Activated CD4-positive, alpha-beta T cell treated with anti-CD3 and anti-CD28 coated beads, Interleukin-10, Interleukin-2, amounts not matched to agents 100 ng/mL and 50 ng/mL, durations not matched to agents 16 hours and 8 hours (primary cell): ENCODE data around the gene ZNF684.

Source experiments
- DNase-seq: peaks from one replicate; pipeline ENCODE4 v3.0.0-alpha.2; 2020

Gene ZNF684

DNA sequence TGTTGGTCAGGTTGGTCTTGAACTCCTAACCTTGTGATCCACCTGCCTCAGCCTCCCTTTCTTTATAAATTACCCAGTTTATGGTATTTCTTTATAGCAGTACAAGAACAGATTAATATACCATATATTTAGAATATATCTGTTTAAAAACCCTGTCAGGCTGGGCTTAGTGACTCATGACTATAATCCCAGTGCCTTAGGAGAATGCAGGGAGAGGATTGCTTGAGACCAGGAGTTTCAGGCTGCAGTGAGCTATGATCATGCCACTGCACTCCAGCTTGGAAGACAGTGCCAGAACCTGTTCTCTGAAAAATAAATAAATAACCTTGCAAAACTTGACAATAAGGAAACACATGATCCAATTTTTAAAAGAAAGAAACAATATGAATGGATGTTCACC, 43.9 kb downstream of the ZNF684 start:
- no peak for DNase-seq

DNA sequence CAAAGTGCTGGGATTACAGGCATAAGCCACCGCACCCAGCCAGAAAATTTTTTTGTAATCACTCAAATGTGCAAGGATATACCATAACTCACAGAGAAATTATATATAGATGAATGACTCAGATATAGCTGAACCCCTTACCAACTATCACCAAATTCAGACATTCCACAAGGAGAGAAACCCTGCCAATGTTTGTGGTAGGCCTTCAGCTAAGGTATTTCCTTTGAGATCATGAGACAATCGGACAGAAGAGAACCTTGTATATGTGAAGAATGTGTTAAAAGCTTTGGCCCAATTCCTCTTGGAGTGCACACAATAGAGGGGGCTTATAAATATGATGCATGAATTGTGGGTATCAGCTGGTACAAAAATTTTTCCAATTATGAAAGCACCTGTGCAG, 50.7 kb downstream of the ZNF684 start:
- no peak for DNase-seq

DNA sequence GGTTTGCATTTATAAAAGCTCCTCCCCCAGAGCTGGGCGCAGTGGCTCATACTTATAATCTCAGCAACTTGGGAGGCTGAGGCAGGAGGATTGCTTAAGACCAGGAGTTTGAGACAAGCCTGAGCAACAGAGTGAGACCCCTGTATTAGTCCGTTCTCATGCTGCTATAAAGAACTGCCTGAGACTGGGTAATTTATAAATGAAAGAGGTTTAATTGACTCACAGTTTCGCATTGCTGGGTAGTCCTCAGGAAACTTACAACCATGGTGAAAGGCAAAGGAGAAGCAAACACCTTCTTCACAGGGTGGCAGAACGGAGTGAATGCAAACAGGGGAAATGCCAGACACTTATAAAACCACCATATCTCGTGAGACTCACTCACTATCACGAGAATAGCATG, 52.5 kb downstream of the ZNF684 start:
- DNase-seq, result peak; percentile 30

DNA sequence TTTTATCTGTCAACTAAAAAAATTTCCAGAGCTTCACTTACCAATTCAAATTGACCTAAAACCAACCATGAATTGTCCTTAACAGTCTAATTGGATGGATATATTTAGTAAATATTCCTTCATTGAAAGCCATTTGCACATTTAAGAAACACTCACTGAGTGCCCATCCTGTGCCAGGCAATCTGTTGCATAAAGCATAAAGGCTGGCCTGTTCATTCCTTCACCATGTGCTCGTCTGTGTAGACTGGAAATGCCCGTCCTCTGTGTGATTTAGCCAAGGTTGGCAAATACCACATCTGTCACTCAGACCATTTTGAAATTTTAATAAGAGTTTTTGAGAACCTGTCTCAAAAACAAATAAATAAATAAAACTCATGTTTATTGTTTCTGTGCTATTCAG, 57.1 kb downstream of the ZNF684 start:
- no peak for DNase-seq

DNA sequence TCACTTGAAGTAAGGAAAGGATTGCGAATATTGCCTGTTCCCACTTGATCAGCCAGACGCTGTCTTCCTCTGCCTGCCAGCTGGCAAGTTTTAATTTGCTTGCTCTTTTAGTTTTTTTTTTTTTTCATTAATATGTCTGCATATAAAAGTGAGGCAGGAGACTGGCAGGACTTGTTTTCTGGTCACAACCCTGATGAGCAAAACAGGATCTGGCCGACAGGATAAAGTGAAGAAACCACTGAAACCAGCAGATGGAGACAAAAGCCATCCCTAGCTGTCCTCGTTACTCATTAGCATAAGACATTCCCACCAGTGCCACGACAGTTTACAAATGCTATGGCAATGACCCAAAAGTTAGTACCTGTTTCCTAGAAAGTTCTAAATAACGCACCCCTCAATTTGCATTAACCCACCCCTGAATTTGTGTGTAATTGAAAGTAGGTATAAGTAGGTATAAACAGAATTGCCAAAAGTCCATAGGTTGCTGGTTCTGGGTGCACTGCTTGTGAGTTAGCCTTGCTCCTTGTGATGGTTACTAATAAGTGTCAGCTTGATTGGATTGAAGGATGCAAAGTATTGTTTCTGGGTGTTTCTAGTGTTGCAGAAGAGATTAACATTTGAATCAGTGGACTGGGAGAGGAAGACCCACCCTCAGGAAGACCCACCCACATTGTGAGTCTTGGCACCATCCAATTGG, 60.8 kb downstream of the ZNF684 start:
- DNase-seq, result peak; percentile 31

DNA sequence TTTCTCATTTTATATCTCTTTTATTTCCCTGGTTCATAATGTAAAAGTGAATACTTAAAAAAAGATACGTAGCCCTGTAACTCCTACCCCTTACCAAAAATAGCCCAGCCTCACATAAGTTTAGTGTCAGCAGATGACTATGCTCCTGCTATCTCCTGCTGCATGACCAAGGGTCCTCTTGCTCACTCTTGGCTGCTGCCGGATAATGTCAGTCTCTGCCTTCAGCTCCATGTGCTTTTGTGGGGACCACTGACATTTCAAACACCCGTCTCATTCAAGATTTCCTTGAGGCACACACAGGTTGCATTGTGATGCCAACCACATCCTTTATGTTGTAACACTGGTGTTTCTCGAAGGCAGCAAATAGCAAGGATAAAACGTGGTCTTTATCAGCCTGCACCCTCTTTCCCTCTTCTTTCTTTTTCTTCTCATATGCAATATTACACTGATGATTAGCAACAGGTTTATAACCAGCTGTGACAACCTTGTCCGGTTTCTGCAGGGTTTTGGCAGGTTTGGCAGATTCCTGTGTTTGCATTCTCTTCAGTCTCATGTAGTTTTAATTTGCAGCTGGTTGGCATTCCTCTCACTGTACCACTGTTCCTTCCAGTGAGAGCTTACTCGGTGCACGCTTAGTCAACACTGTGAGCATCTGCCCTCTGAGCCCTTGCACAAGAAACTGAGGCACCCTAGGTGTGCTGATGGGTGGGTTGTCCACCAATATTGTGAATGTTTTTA, 62.2 kb downstream of the ZNF684 start:
- no peak for DNase-seq

DNA sequence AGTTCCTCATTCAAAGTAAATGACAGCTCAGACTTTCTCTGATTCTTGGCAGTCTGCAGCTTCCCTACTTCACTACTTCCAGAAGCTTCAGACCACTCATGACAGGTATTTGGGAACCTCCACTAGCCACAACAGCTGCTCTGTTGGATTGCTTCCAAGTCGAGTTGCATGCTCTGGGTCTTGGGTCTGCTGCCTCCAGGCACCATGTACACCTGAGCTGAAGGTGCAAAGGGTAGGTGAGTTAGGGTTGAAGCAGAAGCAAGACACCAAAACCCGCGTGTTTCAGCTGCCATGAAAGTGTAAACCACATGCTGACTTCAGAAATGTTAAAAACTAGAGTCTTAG, 62.7 kb downstream of the ZNF684 start:
- DNase-seq, result no peak

DNA sequence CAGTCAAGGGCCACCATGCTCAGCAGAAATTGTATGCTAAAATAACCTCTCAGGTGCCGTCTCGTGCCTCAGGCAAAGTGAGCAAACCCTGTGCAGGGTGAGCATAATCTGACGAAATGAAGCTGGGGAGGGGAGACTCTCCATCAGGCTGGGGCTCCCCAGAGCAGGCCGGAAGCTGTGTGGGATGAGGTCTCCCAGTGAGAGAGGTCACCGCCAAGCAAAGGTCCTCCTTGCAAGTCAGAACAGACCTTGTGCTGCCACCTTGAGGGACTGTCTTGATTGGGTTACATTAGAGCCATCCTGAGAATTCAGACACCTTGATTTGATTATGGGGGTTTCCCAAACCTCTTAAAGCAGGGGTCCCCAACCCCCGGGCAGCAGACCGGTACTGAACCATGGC, 64.2 kb downstream of the ZNF684 start:
- DNase-seq, result no peak
